Endothelial cell of umbilical vein (primary cell): Measurements from ENCODE around the gene FBXO24. TPM values are rescaled to one million over a fixed set of nuclear protein-coding genes. Genes with fewer than 3 reads are reported as not detected.

Source experiments
- BruUV-seq: library from RNA; stranded (reverse); fragments of 400-500 nt; replicated peaks from 2 replicates; lab custom pipeline; 2021; lab: Mats Ljungman, UMichigan
- CTCF ChIA-PET: fragments of 300-600, 350-600 bp; sonication (Branson Sonifier 250); formaldehyde crosslinking; loops from one replicate; lab custom pipeline; 2021; ENCODE audit warnings: antibody characterized with exemption, inconsistent platforms; lab: Charles Lee
- POLR2A ChIA-PET: fragments of 300-600, 350-600 bp; sonication (Branson Sonifier 250); formaldehyde crosslinking; loops from one replicate; lab custom pipeline; 2021; ENCODE audit warnings: antibody characterized with exemption, inconsistent platforms; lab: Charles Lee
- DNase-seq: peaks from one replicate; pipeline ENCODE4 v3.0.0-alpha.2; 2011; ENCODE audit warnings: low read depth, low spot score
- FAIRE-seq: peaks from 2 replicates; lab custom pipeline; 2011; peaks lifted over from hg19 to GRCh38; lab: Jason Lieb, UNC
- H2AFZ ChIP-seq: 2 replicates; pipeline ENCODE4 v1.6.0; 2012; ENCODE audit warnings: low read depth, low read length, control low read depth, inconsistent platforms
- H3K27ac ChIP-seq: 2 replicates; pipeline ENCODE4 v1.5.1; 2011; ENCODE audit warnings: low read depth, mild to moderate bottlenecking, control low read depth, low read length, moderate library complexity; ENCODE audit not compliant: insufficient read depth
- H3K27me3 ChIP-seq, 2 experiments: 2 replicates each; pipeline versions ENCODE4 v1.6.0 to v1.6.1; 2011; ENCODE audit warnings: low read length in 2 of 2, mixed read lengths in 1 of 2; ENCODE audit not compliant: control insufficient read depth in 2 of 2, insufficient read depth in 2 of 2
- H3K36me3 ChIP-seq, 2 experiments: 2 replicates in 1 of 2; 3 replicates in 1 of 2; pipeline ENCODE4 v1.5.1; 2011; ENCODE audit warnings: low read length in 2 of 2, mild to moderate bottlenecking in 1 of 2, moderate library complexity in 1 of 2; ENCODE audit not compliant: control insufficient read depth in 2 of 2, insufficient read depth in 2 of 2; ENCODE audit errors: extremely low read depth in 1 of 2
- H3K4me1 ChIP-seq: 3 replicates; pipeline ENCODE4 v1.5.1; 2011; ENCODE audit warnings: mild to moderate bottlenecking, low read length; ENCODE audit not compliant: control insufficient read depth, insufficient read depth; ENCODE audit errors: extremely low read depth
- H3K4me2 ChIP-seq: 2 replicates; pipeline ENCODE4 v1.6.1; 2011; ENCODE audit warnings: low read length, control low read depth, mixed read lengths; ENCODE audit not compliant: insufficient read depth
- H3K4me3 ChIP-seq, 3 experiments: fragments of 200-600 bp in 1 of 3; sonication (generic), shearing (Covaris generic) in 1 of 3; replicated peaks in 1 of 3; 2 replicates each; pipeline ENCODE4 v1.5.1; 2011 to 2016; ENCODE audit warnings: control low read depth in 3 of 3, low read length in 3 of 3, mild to moderate bottlenecking in 2 of 3, inconsistent platforms in 1 of 3, low read depth in 1 of 3, moderate library complexity in 1 of 3; ENCODE audit not compliant: insufficient read depth in 1 of 3
- H3K79me2 ChIP-seq: 2 replicates; pipeline ENCODE4 v1.6.0; 2012; ENCODE audit warnings: low read length, inconsistent platforms; ENCODE audit not compliant: control insufficient read depth, insufficient read depth
- H3K9ac ChIP-seq: replicated peaks from 2 replicates; pipeline ENCODE3; 2011; ENCODE audit warnings: low read length, control low read depth; ENCODE audit not compliant: insufficient read depth; ENCODE audit errors: extremely low read depth
- H3K9me1 ChIP-seq: replicated peaks from 3 replicates; pipeline ENCODE4 v1.6.0; 2011; ENCODE audit warnings: mild to moderate bottlenecking, low read length; ENCODE audit not compliant: control insufficient read depth, insufficient read depth; ENCODE audit errors: extremely low read depth
- H3K9me3 ChIP-seq: replicated peaks from 2 replicates; pipeline ENCODE4 v1.5.1; 2012; ENCODE audit warnings: low read length, inconsistent platforms; ENCODE audit not compliant: control insufficient read depth, insufficient read depth
- H4K20me1 ChIP-seq: replicated peaks from 2 replicates; pipeline ENCODE3; 2011; ENCODE audit warnings: mild to moderate bottlenecking, low read length; ENCODE audit not compliant: control insufficient read depth, insufficient read depth; ENCODE audit errors: extremely low read depth
- EZH2 ChIP-seq: IDR thresholded peaks from 2 replicates; pipeline ENCODE4 v1.6.1; 2012; ENCODE audit warnings: borderline replicate concordance, low read depth, mild to moderate bottlenecking, moderate library complexity, low read length, inconsistent platforms; ENCODE audit not compliant: severe bottlenecking
- FOS ChIP-seq: IDR thresholded peaks from 2 replicates; pipeline ENCODE4 v1.6.1; 2011; ENCODE audit warnings: mild to moderate bottlenecking, low read length, moderate library complexity, borderline replicate concordance; ENCODE audit not compliant: insufficient read depth
- GATA2 ChIP-seq: IDR thresholded peaks from 2 replicates; pipeline ENCODE4 v1.7.0; 2011; ENCODE audit warnings: low read depth, mild to moderate bottlenecking, moderate library complexity, mixed read lengths, low read length; ENCODE audit not compliant: insufficient read length, insufficient read depth
- JUN ChIP-seq: IDR thresholded peaks from 2 replicates; pipeline ENCODE4 v1.6.1; 2011; ENCODE audit warnings: borderline replicate concordance, low read depth; ENCODE audit not compliant: insufficient read length, insufficient read depth
- MYC ChIP-seq: IDR thresholded peaks from one replicate; pipeline ENCODE4 v1.6.1; 2011; ENCODE audit warnings: mild to moderate bottlenecking, low read depth, low read length
- POLR2A ChIP-seq: IDR thresholded peaks from 2 replicates; pipeline ENCODE4 v1.6.1; 2012; ENCODE audit warnings: low read depth, mild to moderate bottlenecking, control low read depth, low read length
- POLR2AphosphoS5 ChIP-seq: IDR thresholded peaks from 2 replicates; pipeline ENCODE4 v1.6.1; 2012; ENCODE audit warnings: low read depth, mild to moderate bottlenecking, control low read depth, low read length, moderate library complexity; ENCODE audit not compliant: insufficient read depth
- dilution Hi-C: fragments of 300-500 bp; cut with MboI; formaldehyde crosslinking; loops from one replicate; pipeline ENCODE4 v1.15.0; 2019; ENCODE audit warnings: low sequenced_read_pairs; ENCODE audit not compliant: extremely low pct_ligation_motif_present
- intact Hi-C: fragments of 100-400 bp; cut with micrococcal nuclease; formaldehyde crosslinking; loops from one replicate; pipeline ENCODE4 v1.10.0; 2022
- polyA plus RNA-seq, 4 experiments: library from polyadenylated mRNA; depleted of rRNA in 3 of 4; stranded (reverse) in 3 of 4; unstranded in 1 of 4; fragments of >200 nt; gene quantifications; 2 replicates each; pipeline versions ENCODE4 v1.2.1 to v1.2.3, GENCODE V29; 2011 to 2012; ENCODE audit warnings: missing spikeins in 1 of 4
- total RNA-seq: library from RNA; stranded (reverse); gene quantifications from 2 replicates; pipeline ENCODE4 v1.2.3, GENCODE V29; 2021
- TF ChIP-seq, protein P1 (sequence below), 2 donors: IDR thresholded peaks; 1 replicate in 1 of 2; 2 replicates in 1 of 2; pipeline ENCODE4 v1.5.1; 2011; ENCODE audit warnings: low read length in 2 of 2, mild to moderate bottlenecking in 2 of 2, moderate library complexity in 2 of 2, control low read depth in 1 of 2, inconsistent platforms in 1 of 2, low read depth in 1 of 2; ENCODE audit not compliant: insufficient read depth in 1 of 2; ENCODE audit errors: extremely low read depth in 1 of 2
- TF ChIP-seq, protein P2 (sequence below): IDR thresholded peaks from 2 replicates; pipeline ENCODE4 v1.6.1; 2011; ENCODE audit not compliant: insufficient read depth, insufficient read length

FBXO24 gene
- total and polyA plus RNA-seq, 2 donors (not counting 3 experiments of a cell fraction or from before 2014, with no cell fraction given): 0.37 to 0.38 TPM

DNA sequence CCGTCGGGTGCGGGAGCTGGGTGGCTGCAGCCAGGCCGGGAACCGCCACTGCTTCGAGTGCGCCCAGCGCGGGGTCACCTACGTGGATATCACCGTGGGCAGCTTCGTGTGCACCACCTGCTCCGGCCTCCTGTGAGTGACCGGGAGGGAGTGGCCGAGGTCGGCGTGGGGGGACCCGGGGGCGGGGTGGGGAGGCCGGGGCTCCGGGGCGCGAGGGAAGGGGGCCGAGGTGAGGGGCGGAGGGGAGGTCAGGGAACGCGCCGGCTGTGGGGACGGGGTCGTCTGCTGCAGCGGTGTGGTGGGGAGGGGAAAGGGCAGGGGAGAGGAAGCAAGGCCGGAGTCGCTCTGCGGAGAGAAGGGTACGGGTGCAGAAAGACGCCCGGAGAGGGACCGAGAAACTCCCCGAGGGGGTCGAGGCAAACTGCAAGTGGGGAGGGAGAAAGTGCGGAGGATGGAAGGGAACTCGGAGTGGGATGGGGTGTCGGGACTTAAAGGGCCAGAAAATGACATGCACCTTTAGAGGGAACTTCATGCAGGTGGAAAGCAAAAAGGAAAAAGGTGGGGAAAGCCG, 46.6 kb upstream of the FBXO24 start:
- peak overlapping the region; percentile 38 to 96 (median 45) for H3K4me3 ChIP-seq
- FAIRE-seq: no peak
- no TSS peak for BruUV-seq
- H3K9ac ChIP-seq: peak overlapping the region; percentile 21
- peak overlapping the region; percentile 26 for H2AFZ ChIP-seq
- POLR2A ChIA-PET: interaction anchor here (0.7 to 1.2 kb wide), 2 partner anchors 20 to 25 kb away, joined by 3 to 4 read pairs; no protein-coding TSS in a partner anchor
- no peaks in the 10 kb centered on the region for H3K9me3 ChIP-seq
- H4K20me1 ChIP-seq: no peaks in the 10 kb centered on the region
- H3K27me3 ChIP-seq: no peaks in the 10 kb centered on the region
- peak overlapping the region; percentile 48 for H3K4me2 ChIP-seq
- H3K4me1 ChIP-seq: peaks cover 19% of the 10 kb centered on the region
- peaks cover 30% of the 10 kb centered on the region for H3K79me2 ChIP-seq
- no peak for DNase-seq
- CTCF ChIA-PET: interaction anchor here (0.7 to 3.4 kb wide), 8 partner anchors 9 to 74 kb away, joined by 3 to 27 read pairs (median 4); partner anchors contain the start of gene NYAP1
- TF ChIP-seq, protein P1, sequence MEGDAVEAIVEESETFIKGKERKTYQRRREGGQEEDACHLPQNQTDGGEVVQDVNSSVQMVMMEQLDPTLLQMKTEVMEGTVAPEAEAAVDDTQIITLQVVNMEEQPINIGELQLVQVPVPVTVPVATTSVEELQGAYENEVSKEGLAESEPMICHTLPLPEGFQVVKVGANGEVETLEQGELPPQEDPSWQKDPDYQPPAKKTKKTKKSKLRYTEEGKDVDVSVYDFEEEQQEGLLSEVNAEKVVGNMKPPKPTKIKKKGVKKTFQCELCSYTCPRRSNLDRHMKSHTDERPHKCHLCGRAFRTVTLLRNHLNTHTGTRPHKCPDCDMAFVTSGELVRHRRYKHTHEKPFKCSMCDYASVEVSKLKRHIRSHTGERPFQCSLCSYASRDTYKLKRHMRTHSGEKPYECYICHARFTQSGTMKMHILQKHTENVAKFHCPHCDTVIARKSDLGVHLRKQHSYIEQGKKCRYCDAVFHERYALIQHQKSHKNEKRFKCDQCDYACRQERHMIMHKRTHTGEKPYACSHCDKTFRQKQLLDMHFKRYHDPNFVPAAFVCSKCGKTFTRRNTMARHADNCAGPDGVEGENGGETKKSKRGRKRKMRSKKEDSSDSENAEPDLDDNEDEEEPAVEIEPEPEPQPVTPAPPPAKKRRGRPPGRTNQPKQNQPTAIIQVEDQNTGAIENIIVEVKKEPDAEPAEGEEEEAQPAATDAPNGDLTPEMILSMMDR (IDR thresholded peaks at IDR 0.05; ENCODE audit: extremely low read depth in 1 of 2, insufficient read depth in 1 of 2, low read depth in 1 of 2, low read length in 2 of 2): no peak
- TF ChIP-seq MYC: no peak
- TF ChIP-seq, protein P2, sequence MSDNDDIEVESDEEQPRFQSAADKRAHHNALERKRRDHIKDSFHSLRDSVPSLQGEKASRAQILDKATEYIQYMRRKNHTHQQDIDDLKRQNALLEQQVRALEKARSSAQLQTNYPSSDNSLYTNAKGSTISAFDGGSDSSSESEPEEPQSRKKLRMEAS: no peak
- TF ChIP-seq FOS: no peak
- TF ChIP-seq JUN: no peak
- no peak for TF ChIP-seq EZH2
- no peak for TF ChIP-seq POLR2A
- TF ChIP-seq POLR2AphosphoS5: no peak
- no peak for TF ChIP-seq GATA2
- dilution Hi-C loops: no loop called here
- no peak overlapping the region for H3K27ac ChIP-seq
- intact Hi-C loops: loop anchor here (1.0 to 2.0 kb wide), 4 partner anchors 20 to 73 kb away; partner anchors contain the start of genes MOSPD3 and TSC22D4
- no peaks in the 10 kb centered on the region for H3K9me1 ChIP-seq
- no peaks in the 10 kb centered on the region for H3K36me3 ChIP-seq
